Stimulated activated CD8-positive, alpha-beta memory T cell treated with anti-CD3 and anti-CD28 coated beads, Interleukin-15, amount 100 ng/mL, for 1 hour (primary cell): ENCODE measurements around the gene CDH23.
A peak's percentile ranks its signal among the peaks of the same experiment; 100 is the strongest.

Source experiments
- DNase-seq: peaks from one replicate; pipeline ENCODE4 v3.0.0-alpha.2; 2020; ENCODE audit warnings: low read depth

The CDH23 gene

GRCh38 chr10:71804077-71804476, 407.4 kb downstream of the CDH23 start:
- no peak for DNase-seq

- no peak for DNase-seq
These were observed 409.3 kb downstream of the CDH23 start for GRCh38 chr10:71805776-71806703.

DNA sequence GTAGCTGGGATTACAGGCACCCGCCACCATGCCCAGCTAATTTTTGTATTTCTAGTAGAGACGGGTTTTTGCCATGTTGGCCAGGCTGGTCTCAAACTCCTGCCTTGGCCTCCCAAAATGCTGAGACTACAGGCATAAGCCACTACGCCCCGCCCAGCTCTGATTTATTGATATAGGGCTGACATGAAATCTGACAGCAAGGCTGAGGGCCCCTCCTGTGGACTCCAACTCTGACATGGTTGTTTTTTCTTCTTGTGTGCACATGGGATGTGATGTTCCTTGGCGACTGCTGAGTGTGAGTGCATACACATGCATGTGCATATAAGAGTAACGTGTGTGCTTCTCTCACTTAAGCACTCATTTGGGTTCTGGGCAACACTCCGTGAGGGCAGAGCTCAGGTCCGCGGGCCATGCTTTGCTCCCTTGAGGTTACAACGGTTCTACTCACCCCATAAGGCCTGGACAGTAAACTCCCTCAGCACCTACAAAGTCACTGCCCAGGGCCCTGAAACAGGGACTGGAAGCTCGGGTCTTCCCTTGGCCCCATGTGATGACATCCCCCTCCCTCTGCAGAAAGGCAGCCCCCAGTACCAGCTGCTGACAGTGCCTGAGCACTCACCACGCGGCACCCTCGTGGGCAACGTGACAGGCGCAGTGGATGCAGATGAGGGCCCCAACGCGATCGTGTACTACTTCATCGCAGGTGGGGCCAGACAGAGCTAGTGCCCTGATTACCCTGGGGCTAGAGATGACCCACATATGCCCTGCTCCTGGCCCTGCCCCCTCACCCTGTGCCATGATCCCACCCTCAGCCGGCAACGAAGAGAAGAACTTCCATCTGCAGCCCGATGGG, 410.2 kb downstream of the CDH23 start:
- no peak for DNase-seq

DNA sequence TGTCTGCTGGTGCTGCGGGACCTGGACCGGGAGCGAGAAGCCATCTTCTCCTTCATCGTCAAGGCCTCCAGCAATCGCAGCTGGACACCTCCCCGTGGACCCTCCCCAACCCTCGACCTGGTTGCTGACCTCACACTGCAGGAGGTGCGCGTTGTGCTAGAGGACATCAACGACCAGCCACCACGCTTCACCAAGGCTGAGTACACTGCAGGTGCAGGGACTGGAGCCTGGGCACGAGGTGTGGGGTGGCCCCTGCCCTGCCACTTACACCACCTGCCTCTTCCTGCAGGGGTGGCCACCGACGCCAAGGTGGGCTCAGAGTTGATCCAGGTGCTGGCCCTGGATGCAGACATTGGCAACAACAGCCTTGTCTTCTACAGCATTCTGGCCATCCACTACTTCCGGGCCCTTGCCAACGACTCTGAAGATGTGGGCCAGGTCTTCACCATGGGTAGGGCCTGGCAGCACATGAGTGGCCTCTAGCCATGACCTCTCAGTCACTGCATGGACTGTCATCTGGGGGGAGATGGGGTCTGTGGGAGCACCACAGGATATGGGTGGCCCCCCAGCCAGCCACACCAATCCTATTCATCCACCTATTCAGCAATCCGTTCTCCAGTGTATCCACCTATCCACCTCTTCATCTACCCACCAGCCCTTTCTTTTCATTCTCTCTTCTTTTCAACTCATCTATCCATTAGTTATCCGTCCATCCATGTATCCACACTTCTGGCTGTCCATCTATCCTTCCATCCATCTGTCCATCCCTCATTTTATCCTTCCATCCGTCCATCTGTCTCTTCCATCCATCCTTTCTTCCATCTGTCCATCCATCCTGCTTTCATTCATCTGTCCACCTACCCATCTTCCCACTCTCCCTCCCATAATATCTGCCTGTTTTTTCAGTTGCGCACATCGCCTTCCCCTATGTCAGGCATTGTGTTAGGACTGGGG, 411.1 kb downstream of the CDH23 start:
- no peak for DNase-seq

DNA sequence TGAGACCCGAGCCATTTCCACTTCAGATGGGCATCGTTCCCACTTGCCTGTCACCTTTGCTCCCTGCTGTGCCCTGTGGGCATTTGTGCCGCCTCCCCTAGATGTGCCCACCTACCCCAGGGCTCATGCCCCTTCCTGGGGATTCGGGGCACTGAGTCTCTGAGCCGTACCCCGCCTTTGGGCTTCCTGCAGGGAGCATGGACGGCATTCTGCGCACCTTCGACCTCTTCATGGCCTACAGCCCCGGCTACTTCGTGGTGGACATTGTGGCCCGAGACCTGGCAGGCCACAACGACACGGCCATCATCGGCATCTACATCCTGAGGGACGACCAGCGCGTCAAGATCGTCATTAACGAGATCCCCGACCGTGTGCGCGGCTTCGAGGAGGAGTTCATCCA, 412.9 kb downstream of the CDH23 start:
- no peak for DNase-seq

- no peak for DNase-seq
These were observed 413.5 kb downstream of the CDH23 start for GRCh38 chr10:71810048-71810750.

DNA sequence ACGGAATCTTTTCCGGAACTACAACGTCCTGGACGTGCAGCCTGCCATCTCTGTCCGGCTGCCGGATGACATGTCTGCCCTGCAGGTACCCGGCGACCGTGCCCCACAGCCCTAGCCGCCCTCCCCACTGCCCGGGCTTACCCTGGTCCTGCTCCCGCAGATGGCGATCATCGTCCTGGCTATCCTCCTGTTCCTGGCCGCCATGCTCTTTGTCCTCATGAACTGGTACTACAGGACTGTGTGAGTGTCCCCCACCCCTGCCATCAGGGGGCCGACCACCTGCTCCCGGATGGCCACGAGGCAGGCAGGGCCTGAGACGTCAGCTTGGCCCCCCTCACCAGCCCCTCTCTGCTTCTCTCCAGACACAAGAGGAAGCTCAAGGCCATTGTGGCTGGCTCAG, 414.6 kb downstream of the CDH23 start:
- DNase-seq = no peak

DNA sequence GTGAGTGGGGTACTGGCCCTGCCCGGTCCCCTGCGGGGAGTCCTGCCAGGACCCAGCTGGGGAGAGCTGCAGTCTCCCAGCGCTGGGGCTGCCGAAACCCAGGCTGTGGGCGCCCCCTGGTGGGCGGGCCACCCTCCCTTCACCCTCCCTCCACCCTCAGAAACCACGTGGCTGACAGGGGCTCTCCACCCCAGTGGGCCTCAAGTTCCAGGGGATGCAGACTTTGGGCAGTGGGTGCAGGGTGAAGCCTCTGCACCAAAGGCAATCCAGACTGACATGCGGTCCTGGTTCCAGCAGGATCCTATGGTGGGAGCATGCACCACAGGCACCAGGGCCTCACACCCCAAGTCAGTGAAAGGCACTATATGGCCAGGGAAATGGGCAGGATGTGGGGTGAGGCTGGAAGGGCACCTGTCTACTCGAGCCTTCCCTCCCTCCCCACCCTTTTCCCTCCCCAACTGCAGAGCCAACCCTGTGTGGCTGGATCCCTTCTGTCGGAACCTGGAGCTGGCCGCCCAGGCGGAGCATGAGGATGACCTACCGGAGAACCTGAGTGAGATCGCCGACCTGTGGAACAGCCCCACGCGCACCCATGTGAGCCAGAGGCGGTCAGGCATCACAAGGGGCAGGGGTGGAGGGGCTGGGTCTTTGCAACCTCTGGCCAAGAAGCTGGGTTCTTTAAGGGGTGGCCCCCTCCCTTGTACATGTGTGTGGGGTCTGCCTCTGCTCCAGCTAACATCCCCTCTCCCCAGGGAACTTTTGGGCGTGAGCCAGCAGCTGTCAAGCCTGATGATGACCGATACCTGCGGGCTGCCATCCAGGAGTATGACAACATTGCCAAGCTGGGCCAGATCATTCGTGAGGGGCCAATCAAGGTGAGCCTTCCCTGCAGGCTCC, 415.5 kb downstream of the CDH23 start:
- DNase-seq = peak; percentile 59

GRCh38 chr10:71812913-71813590, 416.3 kb downstream of the CDH23 start:
- DNase-seq = no peak

DNA sequence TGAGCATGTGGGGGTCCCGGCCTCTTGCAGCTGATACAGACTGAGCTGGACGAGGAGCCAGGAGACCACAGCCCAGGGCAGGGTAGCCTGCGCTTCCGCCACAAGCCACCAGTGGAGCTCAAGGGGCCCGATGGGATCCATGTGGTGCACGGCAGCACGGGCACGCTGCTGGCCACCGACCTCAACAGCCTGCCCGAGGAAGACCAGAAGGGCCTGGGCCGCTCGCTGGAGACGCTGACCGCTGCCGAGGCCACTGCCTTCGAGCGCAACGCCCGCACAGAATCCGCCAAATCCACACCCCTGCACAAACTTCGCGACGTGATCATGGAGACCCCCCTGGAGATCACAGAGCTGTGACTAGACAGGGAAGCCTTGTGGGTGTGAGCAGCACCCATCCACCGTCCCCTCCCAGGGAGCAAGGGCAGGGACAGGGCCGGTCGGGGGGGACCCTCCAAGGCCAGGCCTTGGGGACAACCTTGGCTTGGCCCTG, 418.2 kb downstream of the CDH23 start:
- no peak for DNase-seq

- DNase-seq = no peak
These were observed 418.9 kb downstream of the CDH23 start for GRCh38 chr10:71815515-71816130.

- no peak for DNase-seq
These were observed 419.7 kb downstream of the CDH23 start for GRCh38 chr10:71816421-71816851.

DNA sequence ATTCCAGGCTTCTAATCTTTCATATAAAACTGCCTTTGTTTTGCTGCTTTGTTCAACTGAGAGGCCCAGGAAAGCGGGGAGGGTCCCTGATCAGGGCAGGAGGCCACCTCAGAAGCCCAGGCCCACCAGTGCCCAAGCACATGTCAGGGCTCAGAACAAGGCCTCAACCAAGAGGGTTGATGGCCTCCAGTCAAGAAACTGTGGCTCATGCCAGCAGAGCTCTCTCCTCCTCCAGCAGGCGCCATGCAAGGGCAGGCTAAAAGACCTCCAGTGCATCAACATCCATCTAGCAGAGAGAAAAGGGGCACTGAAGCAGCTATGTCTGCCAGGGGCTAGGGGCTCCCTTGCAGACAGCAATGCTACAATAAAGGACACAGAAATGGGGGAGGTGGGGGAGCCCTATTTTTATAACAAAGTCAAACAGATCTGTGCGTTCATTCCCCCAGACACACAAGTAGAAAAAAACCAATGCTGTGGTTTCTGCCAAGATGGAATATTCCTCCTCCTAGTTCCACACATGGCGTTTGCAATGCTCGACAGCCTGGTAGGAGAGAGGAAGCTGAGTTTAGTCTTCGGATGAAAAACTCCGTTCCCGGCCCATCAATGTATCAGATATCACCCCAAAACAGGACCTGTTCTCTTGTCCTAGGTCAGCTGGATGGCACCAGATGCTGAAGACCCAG, 420.4 kb downstream of the CDH23 start:
- no peak for DNase-seq

DNA sequence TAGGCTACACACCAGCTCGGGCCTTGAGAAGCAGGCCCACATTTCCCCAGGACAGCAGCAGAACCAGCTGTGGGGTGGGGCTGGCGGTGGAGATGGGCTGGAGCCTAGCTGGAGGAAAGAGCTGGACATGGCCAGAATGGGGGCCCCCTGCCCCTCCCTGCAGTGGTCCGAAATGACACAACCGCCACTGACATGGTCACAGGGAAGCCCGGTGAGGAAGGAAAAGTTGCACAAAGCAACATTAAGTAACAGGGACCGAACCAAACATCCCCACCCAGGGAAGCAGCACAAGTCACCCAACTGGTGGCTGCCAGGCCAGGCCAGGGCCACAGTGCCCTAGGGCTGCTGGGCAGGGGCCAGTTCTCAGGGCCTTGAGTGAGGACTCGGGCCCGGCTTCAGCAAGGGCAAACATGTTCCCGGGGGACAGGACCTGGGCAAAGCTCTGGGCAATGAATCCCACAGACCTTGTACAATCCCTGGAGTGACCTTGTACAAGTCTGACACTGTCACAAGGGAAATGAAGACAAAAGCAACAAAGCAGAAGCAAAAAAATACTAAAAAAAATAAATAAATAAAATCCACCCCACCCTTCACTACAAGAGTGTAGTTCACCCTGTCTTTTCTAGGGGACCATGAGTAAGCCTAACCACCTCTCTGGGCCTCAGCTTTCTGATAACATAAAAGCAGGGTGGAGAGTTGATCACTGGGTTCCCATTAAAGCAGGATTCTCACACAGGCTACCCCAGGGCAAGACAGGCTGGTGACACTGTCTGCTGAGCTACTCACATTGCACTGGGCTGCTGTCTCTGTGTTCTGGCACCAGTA, 421.3 kb downstream of the CDH23 start:
- DNase-seq = no peak

DNA sequence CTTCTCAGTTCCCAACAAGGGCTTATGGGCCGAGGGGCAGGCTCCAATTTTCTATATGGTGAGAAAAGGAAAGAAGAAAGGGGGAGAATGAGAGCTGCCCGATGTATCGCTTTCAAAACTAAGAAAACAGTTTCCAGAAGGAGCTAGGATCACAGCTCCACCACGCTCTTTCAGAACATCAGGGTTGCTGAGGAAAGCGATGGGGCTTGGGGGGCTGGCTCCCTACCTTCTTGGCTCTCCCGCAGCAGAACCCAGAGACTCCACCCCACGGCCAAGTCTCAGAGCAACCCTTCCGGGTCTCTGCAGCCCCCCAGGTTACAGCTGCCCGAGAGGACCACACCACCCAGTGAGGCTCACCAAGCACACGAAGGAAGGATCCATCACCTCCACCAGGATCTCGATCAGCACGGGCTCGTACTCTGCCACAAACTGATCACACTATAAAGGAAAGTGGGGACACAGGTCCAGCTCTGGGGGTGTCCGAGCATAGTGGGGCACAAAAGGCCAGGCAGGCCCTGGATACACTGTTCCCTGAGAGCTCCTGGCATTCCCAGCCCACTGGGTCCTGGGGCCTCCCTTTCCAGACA, 422.0 kb downstream of the CDH23 start:
- no peak for DNase-seq

DNA sequence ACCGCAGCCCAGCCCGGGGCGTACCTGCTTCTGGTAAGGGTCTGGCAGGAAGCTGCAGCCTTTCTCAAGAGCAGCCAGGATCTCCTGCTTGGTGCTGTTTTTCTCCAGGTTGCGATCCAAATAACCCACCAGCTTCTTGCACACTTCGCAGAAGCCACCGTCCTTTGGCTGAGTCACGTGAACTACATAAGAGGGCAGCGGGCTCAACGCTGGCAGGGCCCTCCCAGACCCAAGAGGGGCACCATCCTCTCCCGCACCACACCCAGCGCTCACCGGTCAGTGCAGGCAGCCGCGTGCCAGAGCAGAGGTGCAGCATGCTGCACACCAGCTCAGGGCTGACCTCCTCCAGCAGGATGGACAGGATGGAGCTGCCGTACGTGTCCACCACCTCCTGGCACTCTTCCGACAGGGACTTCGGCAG, 422.7 kb downstream of the CDH23 start:
- no peak for DNase-seq

- DNase-seq = no peak
These were observed 423.3 kb downstream of the CDH23 start for GRCh38 chr10:71819985-71820384.
